Neural crest cell (in vitro differentiated cells): Measurements from ENCODE around the gene TCF7. TPM values are rescaled to one million over a fixed set of nuclear protein-coding genes. Genes with fewer than 3 reads are reported as not detected.

Experiments used
- DNase-seq: peaks from one replicate; pipeline ENCODE4 v3.0.0; 2021; ENCODE audit warnings: low read depth, mixed read lengths, low spot score
- H3K27ac Mint-ChIP-seq: one replicate; pipeline ENCODE4 v1.8.0; 2021; ENCODE audit warnings: mild to moderate bottlenecking, mixed read lengths; ENCODE audit not compliant: unreplicated experiment
- H3K27me3 Mint-ChIP-seq: 2 replicates; pipeline ENCODE4 v1.8.0; 2021; ENCODE audit warnings: low read depth, mild to moderate bottlenecking, mixed read lengths
- H3K36me3 Mint-ChIP-seq: 2 replicates; pipeline ENCODE4 v1.8.0; 2021; ENCODE audit warnings: low read depth, mild to moderate bottlenecking, mixed read lengths
- H3K4me1 Mint-ChIP-seq: 2 replicates; pipeline ENCODE4 v1.8.0; 2021; ENCODE audit warnings: mixed read lengths
- H3K4me3 Mint-ChIP-seq: one replicate; pipeline ENCODE4 v1.8.0; 2021; ENCODE audit warnings: mild to moderate bottlenecking, mixed read lengths
- H3K9me3 Mint-ChIP-seq: 2 replicates; pipeline ENCODE4 v1.8.0; 2021; ENCODE audit warnings: mixed read lengths
- total RNA-seq: library from RNA; stranded (reverse); gene quantifications from 2 replicates; pipeline ENCODE4 v1.2.1, GENCODE V29; 2021
- TF ChIP-seq, protein P1 (sequence below): fragments of 200-600 bp; sonication (generic); conservative IDR thresholded peaks from 2 replicates; pipeline ENCODE4 v1.5.0; 2021; ENCODE audit warnings: antibody characterized with exemption, mild to moderate bottlenecking

The TCF7 gene
- total RNA-seq, 1 donor from 2014 or later, result 18.0 TPM

DNA sequence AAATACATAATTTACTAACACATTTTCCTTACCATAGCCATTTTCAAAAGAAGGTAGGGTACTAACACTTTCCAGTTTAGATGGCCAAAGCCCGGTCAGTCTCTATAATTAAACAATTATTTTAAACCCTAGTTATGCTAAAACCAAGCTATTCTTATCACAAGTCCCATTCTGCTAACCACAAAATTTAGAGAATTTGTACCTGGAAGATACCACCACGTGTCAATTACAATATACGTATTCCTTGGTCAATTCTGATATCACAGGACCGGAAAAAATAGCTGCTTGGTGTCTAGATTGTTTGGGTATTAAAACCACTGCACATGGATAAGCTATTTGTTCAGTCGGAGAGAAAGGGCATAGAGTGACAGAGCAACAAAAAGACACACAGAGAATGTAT, 81.2 kb downstream of the TCF7 start:
- TF ChIP-seq, protein P1, sequence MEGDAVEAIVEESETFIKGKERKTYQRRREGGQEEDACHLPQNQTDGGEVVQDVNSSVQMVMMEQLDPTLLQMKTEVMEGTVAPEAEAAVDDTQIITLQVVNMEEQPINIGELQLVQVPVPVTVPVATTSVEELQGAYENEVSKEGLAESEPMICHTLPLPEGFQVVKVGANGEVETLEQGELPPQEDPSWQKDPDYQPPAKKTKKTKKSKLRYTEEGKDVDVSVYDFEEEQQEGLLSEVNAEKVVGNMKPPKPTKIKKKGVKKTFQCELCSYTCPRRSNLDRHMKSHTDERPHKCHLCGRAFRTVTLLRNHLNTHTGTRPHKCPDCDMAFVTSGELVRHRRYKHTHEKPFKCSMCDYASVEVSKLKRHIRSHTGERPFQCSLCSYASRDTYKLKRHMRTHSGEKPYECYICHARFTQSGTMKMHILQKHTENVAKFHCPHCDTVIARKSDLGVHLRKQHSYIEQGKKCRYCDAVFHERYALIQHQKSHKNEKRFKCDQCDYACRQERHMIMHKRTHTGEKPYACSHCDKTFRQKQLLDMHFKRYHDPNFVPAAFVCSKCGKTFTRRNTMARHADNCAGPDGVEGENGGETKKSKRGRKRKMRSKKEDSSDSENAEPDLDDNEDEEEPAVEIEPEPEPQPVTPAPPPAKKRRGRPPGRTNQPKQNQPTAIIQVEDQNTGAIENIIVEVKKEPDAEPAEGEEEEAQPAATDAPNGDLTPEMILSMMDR, result no peak
- no peaks in the 10 kb centered on the region for H3K27me3 Mint-ChIP-seq

More for the DNA sequence above, 81.2 kb downstream of the TCF7 start:
- Mint-ChIP-seq H3K27ac (no peak overlapping the region), H3K9me3 (no peaks in the 10 kb centered on the region), H3K4me1 (no peaks in the 10 kb centered on the region), H3K4me3 (no peak overlapping the region), H3K36me3 (peaks cover 22% of the 10 kb centered on the region)
- DNase-seq, result no peak

Other genes with a start within 250 kb of the TCF7 start
- gene C5orf15, start 146.1 kb upstream of the TCF7 start, total RNA-seq, result 38.4 and 39.4 TPM in 2 replicates
- gene VDAC1, start 109.7 kb upstream of the TCF7 start, total RNA-seq, result 218 and 234 TPM in 2 replicates
- 329 and 340 TPM in 2 replicates for gene SKP1, start 62.3 kb downstream of the TCF7 start, total RNA-seq
- 197 and 212 TPM in 2 replicates for gene PPP2CA, start 111.4 kb downstream of the TCF7 start, total RNA-seq